Suprapubic skin (tissue), 4 donors: ENCODE data around the gene TRDN. TPM values are rescaled to one million over a fixed set of nuclear protein-coding genes. Genes with fewer than 3 reads are reported as not detected.

Experiments
- DNase-seq, 2 donors: peaks; one replicate each; pipeline ENCODE4 v3.0.0-alpha.2; 2019; ENCODE audit warnings: low spot score in 2 of 2
- H3K27ac ChIP-seq: fragments of 200-600 bp; sonication (generic); one replicate; pipeline ENCODE4 v1.5.1; 2019
- H3K27me3 ChIP-seq: fragments of 200-600 bp; sonication (generic); one replicate; pipeline ENCODE4 v1.5.1; 2019
- H3K36me3 ChIP-seq: fragments of 200-600 bp; sonication (generic); one replicate; pipeline ENCODE4 v1.5.1; 2019
- H3K4me1 ChIP-seq: fragments of 200-600 bp; sonication (generic); one replicate; pipeline ENCODE4 v1.5.1; 2019
- H3K4me3 ChIP-seq: fragments of 200-600 bp; sonication (generic); one replicate; pipeline ENCODE4 v1.5.1; 2019; ENCODE audit warnings: mild to moderate bottlenecking
- H3K9me3 ChIP-seq: fragments of 200-600 bp; sonication (generic); one replicate; pipeline ENCODE4 v1.5.1; 2019
- EP300 ChIP-seq: sonication (generic); formaldehyde crosslinking; IDR thresholded peaks from one replicate; pipeline ENCODE4 v1.6.1; 2017; ENCODE audit warnings: antibody characterized with exemption
- POLR2A ChIP-seq, 2 donors: fragments of 450-650 bp; IDR thresholded peaks; one replicate each; pipeline ENCODE4 v1.6.1; 2017; ENCODE audit warnings: antibody characterized with exemption in 2 of 2, mild to moderate bottlenecking in 2 of 2, moderate library complexity in 2 of 2
- POLR2AphosphoS5 ChIP-seq, 3 donors: sonication (generic); formaldehyde crosslinking; IDR thresholded peaks; one replicate each; pipeline ENCODE4 v1.6.1; 2017; ENCODE audit warnings: antibody characterized with exemption in 3 of 3
- WGBS: methylation state at CpG from one replicate; pipeline ENCODE4 v1.1.5; 2018; 5-methylcytosine and 5-hydroxymethylcytosine counted together
- total RNA-seq, 4 donors: library from RNA; depleted of rRNA; stranded (reverse); fragments of >200 nt; gene quantifications; one replicate each; pipeline ENCODE4 v1.1.0, GENCODE V29; 2016
- TF ChIP-seq, protein P1 (sequence below), 2 donors: fragments of 200-600 bp in 1 of 2; fragments of 450-650 bp in 1 of 2; sonication (generic) in 1 of 2; IDR thresholded peaks; one replicate each; pipeline ENCODE4 v1.5.1; 2016 to 2019; ENCODE audit warnings: antibody characterized with exemption in 2 of 2, mild to moderate bottlenecking in 1 of 2, moderate library complexity in 1 of 2

The TRDN gene
- total RNA-seq, 4 donors from 2014 or later, result not detected

DNA sequence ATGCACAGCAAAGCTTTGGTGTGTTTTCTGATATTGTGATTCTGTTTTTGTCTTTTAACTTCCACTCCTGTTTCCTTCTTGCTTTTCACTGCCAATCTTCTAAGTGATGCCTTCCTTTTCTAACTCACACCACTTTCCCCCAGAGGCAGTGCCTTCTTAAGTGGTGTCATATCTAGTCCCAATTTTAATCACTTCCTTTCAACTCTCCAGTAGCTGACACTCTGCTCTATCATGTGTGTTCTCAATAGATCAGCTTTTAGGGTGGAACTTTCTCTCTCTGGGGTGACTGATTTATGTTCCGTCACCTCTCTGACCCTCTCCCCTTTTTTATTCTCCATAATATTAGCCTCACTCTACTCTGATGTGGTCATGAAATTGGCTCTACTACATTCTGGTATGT, 460.0 kb downstream of the TRDN start:
- Histone ChIP-seq H3K4me1 (no peaks in the 10 kb centered on the region), H3K36me3 (no peaks in the 10 kb centered on the region), H3K27ac (no peak overlapping the region), H3K4me3 (no peak overlapping the region), H3K27me3 (no peaks in the 10 kb centered on the region), H3K9me3 (no peaks in the 10 kb centered on the region)
- TF ChIP-seq POLR2AphosphoS5 (IDR thresholded peaks at IDR 0.05) (no peak), EP300 (no peak), POLR2A (IDR thresholded peaks at IDR 0.05) (no peak)
- TF ChIP-seq, protein P1, sequence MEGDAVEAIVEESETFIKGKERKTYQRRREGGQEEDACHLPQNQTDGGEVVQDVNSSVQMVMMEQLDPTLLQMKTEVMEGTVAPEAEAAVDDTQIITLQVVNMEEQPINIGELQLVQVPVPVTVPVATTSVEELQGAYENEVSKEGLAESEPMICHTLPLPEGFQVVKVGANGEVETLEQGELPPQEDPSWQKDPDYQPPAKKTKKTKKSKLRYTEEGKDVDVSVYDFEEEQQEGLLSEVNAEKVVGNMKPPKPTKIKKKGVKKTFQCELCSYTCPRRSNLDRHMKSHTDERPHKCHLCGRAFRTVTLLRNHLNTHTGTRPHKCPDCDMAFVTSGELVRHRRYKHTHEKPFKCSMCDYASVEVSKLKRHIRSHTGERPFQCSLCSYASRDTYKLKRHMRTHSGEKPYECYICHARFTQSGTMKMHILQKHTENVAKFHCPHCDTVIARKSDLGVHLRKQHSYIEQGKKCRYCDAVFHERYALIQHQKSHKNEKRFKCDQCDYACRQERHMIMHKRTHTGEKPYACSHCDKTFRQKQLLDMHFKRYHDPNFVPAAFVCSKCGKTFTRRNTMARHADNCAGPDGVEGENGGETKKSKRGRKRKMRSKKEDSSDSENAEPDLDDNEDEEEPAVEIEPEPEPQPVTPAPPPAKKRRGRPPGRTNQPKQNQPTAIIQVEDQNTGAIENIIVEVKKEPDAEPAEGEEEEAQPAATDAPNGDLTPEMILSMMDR (IDR thresholded peaks at IDR 0.05), result no peak
- 88% methylated on average over 1 of the region's 1 CpG for WGBS
- DNase-seq, result no peak

DNA sequence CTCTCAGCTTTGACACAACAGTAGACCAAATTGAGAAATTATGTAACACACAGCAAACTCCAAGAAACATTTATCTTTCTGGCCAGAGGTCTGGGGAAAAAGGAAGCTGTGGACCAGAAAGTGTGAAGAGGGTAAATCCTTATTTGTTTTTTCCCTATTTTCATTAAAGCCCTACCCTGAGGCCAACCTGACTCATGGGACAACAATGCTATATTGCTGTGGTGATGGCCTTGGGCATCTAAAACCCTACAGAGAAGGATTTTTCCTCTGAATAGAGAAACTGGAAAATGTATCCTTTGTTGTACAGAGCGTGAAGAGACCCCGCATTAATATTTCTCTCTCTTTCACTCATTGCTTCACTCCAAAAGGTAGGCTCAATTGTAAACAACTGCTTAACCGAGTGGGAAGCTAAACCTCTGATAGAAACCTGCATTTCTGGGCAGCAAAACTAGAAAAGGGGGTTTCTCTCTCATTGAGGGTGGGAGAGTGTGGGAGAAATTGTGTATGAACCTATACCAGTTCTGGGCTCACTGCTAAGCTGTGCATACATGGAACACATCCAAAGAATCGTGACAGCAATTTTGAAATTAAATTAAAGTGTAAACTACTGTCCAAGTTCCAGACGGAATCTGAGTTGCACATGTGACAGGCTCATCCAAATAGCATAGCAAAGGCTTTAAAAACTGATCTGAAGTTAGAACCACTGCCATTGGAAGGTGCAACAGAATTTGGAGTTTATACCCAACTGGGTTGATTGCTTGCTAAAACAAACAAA, 465.2 kb downstream of the TRDN start:
- H3K27ac ChIP-seq, result no peak overlapping the region
- no peak for DNase-seq
- no peaks in the 10 kb centered on the region for H3K9me3 ChIP-seq
- 53% methylated on average over 5 of the region's 5 CpGs for WGBS
- no peaks in the 10 kb centered on the region for H3K27me3 ChIP-seq
- H3K36me3 ChIP-seq, result no peaks in the 10 kb centered on the region
- H3K4me3 ChIP-seq, result no peak overlapping the region
- TF ChIP-seq EP300 (no peak), POLR2AphosphoS5 (IDR thresholded peaks at IDR 0.05) (no peak), POLR2A (IDR thresholded peaks at IDR 0.05) (no peak)
- TF ChIP-seq, protein P1 (IDR thresholded peaks at IDR 0.05), result no peak
- H3K4me1 ChIP-seq, result no peaks in the 10 kb centered on the region

DNA sequence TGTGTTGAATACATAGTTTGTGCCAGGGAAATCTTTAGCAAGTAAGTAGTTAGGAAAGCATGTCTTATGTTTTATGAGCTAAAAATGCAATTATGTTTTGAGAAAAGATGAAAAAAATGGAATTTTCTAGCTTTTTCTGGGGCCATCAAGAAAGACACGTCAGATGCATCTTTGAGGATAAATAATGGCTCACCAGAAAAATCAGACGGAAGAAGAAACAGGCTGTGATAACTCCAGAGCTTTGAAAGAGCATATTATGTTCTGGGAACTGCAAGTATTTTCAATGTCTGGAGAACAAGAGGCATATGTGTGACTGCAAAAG, 467.0 kb downstream of the TRDN start:
- H3K4me3 ChIP-seq, result no peak overlapping the region

DNA sequence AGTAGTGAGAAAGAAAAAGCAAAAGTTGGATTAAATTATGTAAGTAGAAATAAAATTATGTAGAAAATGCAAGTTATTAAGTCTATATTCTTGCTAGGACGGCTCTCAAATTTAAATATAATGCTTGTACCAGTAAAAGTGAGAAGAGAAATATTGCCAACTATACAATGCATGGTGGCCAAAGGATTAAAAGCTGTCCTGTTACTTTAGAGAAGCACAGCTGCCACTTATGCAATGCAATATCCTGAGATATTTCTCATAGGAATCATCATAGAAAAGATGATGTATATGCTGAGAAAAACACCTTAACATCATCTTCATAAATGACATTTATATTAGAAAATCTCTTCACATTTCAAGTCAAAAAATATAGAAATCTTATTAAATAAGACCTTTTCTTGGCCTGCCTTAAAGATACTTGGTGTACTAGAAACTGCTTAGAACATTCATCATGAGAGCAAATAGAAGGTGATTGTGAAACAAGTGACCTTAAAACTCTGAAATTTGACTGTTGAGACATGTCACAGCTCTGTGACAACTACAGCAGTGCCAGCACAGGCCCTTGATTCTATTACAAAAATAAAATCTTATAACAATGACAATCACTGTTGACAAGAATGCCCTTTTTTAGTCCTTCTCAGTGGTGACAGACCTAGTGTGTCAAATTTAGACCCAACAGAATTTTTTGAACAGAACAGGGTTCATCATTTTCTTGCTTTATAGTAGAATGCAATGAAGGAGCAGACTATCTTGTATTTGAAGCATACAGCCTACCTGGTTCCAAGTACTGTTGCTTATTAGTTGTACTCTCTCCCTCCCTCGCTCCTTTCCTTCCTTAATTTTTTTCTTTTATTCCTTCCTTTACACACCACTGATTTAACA, 467.6 kb downstream of the TRDN start:
- Histone ChIP-seq H3K4me3 (no peak overlapping the region), H3K9me3 (no peaks in the 10 kb centered on the region), H3K36me3 (no peaks in the 10 kb centered on the region), H3K27ac (no peak overlapping the region), H3K27me3 (no peaks in the 10 kb centered on the region), H3K4me1 (no peaks in the 10 kb centered on the region)
- TF ChIP-seq POLR2AphosphoS5 (IDR thresholded peaks at IDR 0.05), result no peak
- TF ChIP-seq, protein P1 (IDR thresholded peaks at IDR 0.05), result no peak
- TF ChIP-seq POLR2A (IDR thresholded peaks at IDR 0.05), result no peak
- TF ChIP-seq EP300, result no peak
- WGBS, result 64% methylated on average over 2 of the region's 2 CpGs
- no peak for DNase-seq

More for the DNA sequence above, 467.0 kb downstream of the TRDN start:
- no peaks in the 10 kb centered on the region for H3K9me3 ChIP-seq
- H3K4me1 ChIP-seq, result no peaks in the 10 kb centered on the region
- no peaks in the 10 kb centered on the region for H3K36me3 ChIP-seq
- 46% methylated on average over 2 of the region's 2 CpGs for WGBS
- H3K27me3 ChIP-seq, result no peaks in the 10 kb centered on the region
- H3K27ac ChIP-seq, result no peak overlapping the region
- DNase-seq, result no peak
- TF ChIP-seq EP300 (no peak), POLR2A (IDR thresholded peaks at IDR 0.05) (no peak), POLR2AphosphoS5 (IDR thresholded peaks at IDR 0.05) (no peak)
- TF ChIP-seq, protein P1 (IDR thresholded peaks at IDR 0.05), result no peak

DNA sequence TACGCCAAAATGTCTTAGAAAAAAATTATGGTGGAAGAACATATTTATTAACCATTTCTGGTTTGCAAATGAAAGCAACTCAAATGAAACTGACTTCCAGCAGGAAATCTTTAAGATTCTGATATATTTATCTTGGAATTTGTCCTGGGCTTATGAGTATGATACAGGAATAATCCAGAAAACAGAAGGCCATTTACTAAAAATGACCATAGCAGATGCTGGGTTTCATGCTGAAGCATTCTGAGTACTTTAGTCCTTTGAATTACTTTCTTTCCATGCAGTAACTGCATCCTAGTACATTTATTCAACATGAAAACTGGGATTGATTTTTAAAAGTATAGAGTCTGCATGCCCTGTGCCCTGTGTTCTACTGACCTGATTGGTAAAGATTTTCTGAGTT, 468.3 kb downstream of the TRDN start:
- no peaks in the 10 kb centered on the region for H3K27me3 ChIP-seq
- WGBS, result 93% methylated on average over 1 of the region's 1 CpG
- no peak overlapping the region for H3K4me3 ChIP-seq
- no peaks in the 10 kb centered on the region for H3K36me3 ChIP-seq
- H3K4me1 ChIP-seq, result no peaks in the 10 kb centered on the region
- no peak for TF ChIP-seq EP300
- TF ChIP-seq, protein P1 (IDR thresholded peaks at IDR 0.05), result no peak
- TF ChIP-seq POLR2A (IDR thresholded peaks at IDR 0.05), result no peak
- TF ChIP-seq POLR2AphosphoS5 (IDR thresholded peaks at IDR 0.05), result no peak
- DNase-seq, result no peak
- H3K27ac ChIP-seq, result no peak overlapping the region
- no peaks in the 10 kb centered on the region for H3K9me3 ChIP-seq
